HG02610 (cell line): Measurements from ENCODE around the gene CBFA2T3.

Experiments used
- ATAC-seq: cut with Tn5 transposase; IDR thresholded peaks from one replicate; pipeline ENCODE4 v1.9.1; 2021; ENCODE audit warnings: mild to moderate bottlenecking, moderate library complexity; ENCODE audit not compliant: unreplicated experiment

The CBFA2T3 gene

GRCh38 chr16:88880226-88881006 is 96.6 kb downstream of the CBFA2T3 start:
- ATAC-seq: no peak

GRCh38 chr16:88879788-88880055 is 97.3 kb downstream of the CBFA2T3 start:
- no peak for ATAC-seq

DNA sequence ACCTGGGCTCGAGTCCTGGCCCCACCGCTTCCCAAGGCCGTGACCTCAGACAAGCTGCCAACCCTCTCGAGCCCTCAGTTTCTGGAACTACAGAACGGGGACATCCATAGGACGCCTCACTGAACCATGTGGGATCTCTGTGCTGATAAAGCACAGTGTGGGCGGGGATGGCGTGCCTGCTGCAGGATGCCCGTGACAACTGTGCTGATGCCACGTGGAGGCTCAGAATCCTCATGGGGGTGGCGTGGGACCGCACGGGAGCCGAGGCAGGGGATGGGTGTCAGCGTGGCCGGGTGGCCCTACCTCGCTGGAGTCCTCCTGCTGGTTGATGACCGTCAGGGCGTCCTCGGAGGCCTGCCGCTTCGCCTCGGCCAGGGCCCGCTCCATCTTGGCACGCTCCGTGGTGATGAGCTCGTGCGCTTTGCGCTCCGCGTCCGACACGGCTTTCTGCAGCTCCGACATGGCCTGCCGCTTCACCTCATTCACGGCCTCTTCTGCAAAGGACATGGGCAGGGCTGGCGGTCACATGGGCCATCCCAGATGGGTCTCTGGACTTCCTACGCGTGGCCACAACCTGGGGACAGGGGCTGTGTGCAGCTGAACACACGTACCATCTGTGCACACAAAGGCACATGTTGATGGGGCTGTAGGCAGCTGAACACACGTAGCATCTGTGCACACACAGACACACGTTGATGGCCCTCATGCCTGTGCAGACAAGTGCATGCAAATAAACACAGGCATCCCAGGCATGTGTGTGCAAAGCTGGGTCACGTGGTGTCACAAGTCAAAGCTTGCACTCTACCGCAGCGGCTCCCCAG is 97.8 kb downstream of the CBFA2T3 start:
- no peak for ATAC-seq

GRCh38 chr16:88878356-88878755 is 98.7 kb downstream of the CBFA2T3 start:
- no peak for ATAC-seq

DNA sequence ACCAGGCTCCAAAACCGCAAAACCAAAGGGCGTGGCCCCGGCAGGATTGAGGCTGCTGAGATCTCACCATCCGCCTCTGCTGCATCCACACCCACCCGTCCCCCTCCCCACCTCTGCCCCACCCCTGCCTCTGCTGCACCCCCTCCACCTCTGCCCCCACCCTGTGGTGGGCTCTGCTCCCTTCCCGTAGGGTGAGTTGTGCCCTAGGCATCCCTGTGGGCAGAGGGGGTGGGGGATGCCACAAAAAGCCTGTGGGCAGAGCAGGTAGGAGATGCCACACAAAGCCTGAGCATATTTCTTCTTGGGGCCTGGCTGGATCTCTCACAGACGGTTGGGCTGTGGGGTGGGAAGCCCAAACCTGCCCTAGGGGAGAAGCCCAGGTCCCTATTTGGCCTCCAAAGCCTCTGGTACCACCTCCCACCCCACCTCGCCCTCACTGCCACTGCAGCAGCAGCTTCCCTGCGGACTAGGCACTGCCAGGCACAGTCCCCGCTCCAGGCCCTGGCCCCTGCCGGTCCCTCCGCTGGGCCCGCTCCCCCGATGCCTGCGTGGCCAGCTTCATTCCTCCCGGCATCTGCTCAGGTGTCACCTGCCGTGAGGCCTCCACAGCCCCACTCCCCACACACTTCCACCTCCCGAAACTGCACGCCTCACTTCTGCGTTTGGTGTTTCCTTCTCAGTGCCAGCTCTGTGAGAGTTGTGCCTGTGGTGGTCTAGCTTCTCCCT is 99.3 kb downstream of the CBFA2T3 start:
- no peak for ATAC-seq

GRCh38 chr16:88876942-88877526 is 100.0 kb downstream of the CBFA2T3 start:
- no peak for ATAC-seq

DNA sequence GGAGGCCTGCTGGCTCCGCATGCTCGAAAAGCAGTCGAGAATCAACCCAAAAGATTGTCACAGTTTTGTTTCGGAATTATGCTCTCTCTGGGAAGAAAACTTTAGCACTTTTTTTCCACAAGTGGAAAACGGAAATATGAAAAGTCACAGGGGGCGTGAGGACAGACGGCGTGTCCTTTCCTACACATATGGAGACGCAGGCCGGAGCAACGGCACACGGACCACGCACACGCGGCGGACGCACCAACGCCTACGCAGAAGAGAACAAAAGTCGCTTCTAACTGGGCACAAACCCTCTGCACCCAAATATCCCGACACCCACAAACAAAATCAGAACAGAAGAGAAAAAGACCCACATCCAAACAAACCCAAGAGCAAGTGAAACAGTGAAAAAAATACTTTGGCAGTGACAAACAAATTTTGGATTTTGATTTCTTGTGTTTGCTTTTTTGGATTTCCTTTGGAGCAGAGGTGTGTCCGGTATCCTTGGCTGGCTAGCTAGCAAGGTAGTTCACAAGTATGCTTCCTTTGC is 101.2 kb downstream of the CBFA2T3 start:
- no peak for ATAC-seq

- ATAC-seq: no peak
Measured at GRCh38 chr16:88874938-88875599, 101.9 kb downstream of the CBFA2T3 start.

GRCh38 chr16:88872650-88873331 is 104.2 kb downstream of the CBFA2T3 start:
- ATAC-seq: no peak

- no peak for ATAC-seq
Measured at GRCh38 chr16:88871730-88872416, 105.1 kb downstream of the CBFA2T3 start.

DNA sequence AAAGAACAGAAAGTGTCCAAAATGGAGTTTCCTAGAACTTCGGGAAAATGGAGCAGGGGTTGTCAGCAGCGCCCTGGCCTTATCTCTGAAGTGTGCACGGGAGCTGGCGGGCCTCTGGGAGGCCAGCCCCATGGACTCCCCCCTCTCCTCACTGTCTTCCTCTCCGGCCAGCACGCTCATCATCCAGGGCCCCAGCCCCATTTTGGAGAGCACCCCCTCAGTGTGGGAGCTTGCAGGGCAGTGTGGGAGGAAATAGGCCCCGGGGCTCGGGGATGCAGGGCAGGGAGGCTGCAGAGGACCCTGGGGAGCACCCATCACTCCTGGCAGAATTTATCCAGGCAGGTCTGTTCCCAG is 105.7 kb downstream of the CBFA2T3 start:
- no peak for ATAC-seq

GRCh38 chr16:88870608-88871348 is 106.2 kb downstream of the CBFA2T3 start:
- no peak for ATAC-seq

GRCh38 chr16:88869673-88869980 is 107.4 kb downstream of the CBFA2T3 start:
- no peak for ATAC-seq

GRCh38 chr16:88868974-88869672 is 107.9 kb downstream of the CBFA2T3 start:
- ATAC-seq: no peak

DNA sequence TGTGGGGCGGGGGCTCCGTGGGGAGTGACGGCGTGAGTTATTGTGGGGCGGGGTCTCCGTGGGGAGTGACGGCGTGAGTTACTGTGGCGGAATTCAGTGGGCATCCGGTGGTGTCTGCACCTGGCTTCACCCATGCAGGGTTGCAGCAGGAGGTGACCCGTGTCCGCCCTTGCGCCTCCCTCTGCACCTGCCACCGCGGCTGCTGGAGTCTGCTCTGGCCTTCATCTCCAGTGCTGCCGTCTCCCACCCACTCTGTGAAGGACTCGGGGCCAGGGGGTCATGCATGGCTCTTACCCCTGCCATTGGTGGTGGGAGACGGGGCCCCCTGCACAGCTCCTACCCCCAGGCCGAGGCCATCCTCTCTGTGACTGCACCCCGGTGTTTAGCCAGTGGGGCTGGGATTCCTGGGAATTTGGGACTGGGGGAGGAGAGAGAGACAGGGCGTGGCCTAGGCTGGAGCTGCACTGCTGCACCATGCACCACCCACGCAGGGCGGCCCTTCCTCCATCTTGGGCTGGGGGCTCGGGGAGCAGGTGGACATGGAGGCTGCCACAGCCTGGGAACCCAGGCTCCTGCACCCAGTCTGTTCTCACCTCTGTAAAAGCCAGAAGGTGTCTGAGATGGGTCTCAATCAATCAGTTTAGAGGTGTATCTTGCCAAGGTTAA is 109.3 kb downstream of the CBFA2T3 start:
- ATAC-seq: no peak

GRCh38 chr16:88866151-88866920 is 110.7 kb downstream of the CBFA2T3 start, which contains the start of gene PABPN1L:
TSS of gene PABPN1L (minus strand) at chr16:88866660. CDS start at chr16:88866606, 54 bp downstream.
- no peak for ATAC-seq

DNA sequence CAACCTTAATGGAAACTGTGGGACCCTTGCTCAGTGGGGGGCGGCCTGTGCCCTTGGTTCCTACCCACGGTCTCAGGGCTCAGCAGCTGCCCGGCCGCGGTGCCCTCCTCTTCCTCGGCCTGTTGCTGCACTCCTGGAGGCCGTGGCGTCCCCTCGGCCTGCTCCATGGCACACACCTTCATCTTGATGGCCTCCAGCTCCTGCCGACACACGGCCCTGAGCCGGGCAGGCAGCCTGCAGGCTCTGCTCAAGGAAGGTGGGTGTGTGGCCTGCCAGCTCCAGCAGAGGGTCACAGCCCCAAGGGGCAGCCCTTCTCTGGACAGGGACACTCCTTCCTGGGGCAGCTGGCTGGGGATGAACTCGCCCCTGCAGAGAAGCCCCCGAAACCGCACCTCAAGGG is 111.3 kb downstream of the CBFA2T3 start:
- ATAC-seq: no peak
